ENCODE results near the gene CLTB.
A peak's percentile ranks its signal among the peaks of the same experiment; 100 is the strongest.

Gene CLTB

DNA sequence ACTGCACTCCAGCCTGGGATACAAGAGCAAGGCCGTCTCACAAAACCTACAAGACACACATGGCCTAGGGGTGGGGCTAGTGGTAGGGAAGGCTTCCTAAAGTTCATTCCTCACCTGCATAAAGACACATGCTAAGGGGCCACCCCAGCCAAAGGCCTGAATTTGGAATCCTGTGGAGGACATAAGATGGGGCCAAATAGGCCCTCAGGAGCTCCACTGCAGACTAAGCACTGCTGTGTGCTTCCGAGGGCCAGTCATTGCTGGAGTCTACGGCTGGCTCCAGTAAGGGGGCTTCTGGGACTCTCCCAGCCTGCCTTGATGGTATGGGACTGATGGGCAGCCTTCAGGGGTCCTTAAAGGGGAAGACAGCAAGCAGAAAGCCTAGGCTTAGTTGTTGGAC lies 33.6 kb downstream of the CLTB start:
- Histone ChIP-seq H3K36me3 (ENCODE audit: insufficient read depth, low read length) (peaks cover 12% of the 10 kb centered on the region; the same call in 1 of the 2 replicates), H3K79me2 (ENCODE audit: control insufficient read depth, insufficient read depth, low read length, unreplicated experiment) (peaks cover 25% of the 10 kb centered on the region), H3K4me3 (ENCODE audit: low read depth, low read length) (no peak overlapping the region), H3K4me1 (ENCODE audit: control insufficient read depth, insufficient read depth, low read length, unreplicated experiment) (peaks cover 15% of the 10 kb centered on the region), H2AFZ (ENCODE audit: low read length, unreplicated experiment) (no peak overlapping the region), H3K27ac (ENCODE audit: low read depth, low read length) (no peak overlapping the region), H3K27me3 (ENCODE audit: insufficient read depth, low read length) (no peaks in the 10 kb centered on the region)

GRCh38 chr5:176381979-176382378 lies 34.4 kb downstream of the CLTB start:
- Histone ChIP-seq H2AFZ (ENCODE audit: low read length, unreplicated experiment) (no peak overlapping the region), H3K4me1 (ENCODE audit: control insufficient read depth, insufficient read depth, low read length, unreplicated experiment) (peaks cover 10% of the 10 kb centered on the region), H3K4me3 (ENCODE audit: low read depth, low read length) (no peak overlapping the region), H3K27ac (ENCODE audit: low read depth, low read length) (no peak overlapping the region), H3K79me2 (ENCODE audit: control insufficient read depth, insufficient read depth, low read length, unreplicated experiment) (peaks cover 18% of the 10 kb centered on the region), H3K27me3 (ENCODE audit: insufficient read depth, low read length) (no peaks in the 10 kb centered on the region), H3K36me3 (ENCODE audit: insufficient read depth, low read length) (peaks cover 12% of the 10 kb centered on the region; the same call in 1 of the 2 replicates)

DNA sequence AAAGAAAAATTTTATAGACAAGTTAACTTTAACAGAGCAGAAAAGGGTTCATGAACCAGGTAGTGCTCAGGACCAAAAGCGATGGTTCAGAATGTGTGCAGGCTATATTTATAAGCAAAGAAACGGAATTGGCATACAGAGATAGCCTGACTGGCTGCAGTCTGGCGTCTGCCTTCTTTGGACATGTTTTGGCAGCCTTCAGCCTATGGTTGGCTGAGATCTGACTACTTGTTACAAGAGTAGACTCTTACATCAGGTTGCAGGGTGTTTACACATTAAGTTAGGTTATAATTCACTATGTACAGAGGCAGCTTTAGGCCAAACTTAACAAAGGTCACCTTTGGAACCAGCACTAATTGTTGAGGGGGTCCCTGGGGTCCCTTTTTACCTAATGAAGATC lies 34.9 kb downstream of the CLTB start:
- Histone ChIP-seq H3K4me1 (ENCODE audit: control insufficient read depth, insufficient read depth, low read length, unreplicated experiment) (peaks cover 5% of the 10 kb centered on the region), H3K79me2 (ENCODE audit: control insufficient read depth, insufficient read depth, low read length, unreplicated experiment) (peaks cover 12% of the 10 kb centered on the region), H3K36me3 (ENCODE audit: insufficient read depth, low read length) (peaks cover 12% of the 10 kb centered on the region; the same call in 1 of the 2 replicates), H2AFZ (ENCODE audit: low read length, unreplicated experiment) (no peak overlapping the region), H3K27ac (ENCODE audit: low read depth, low read length) (no peak overlapping the region), H3K4me3 (ENCODE audit: low read depth, low read length) (no peak overlapping the region), H3K27me3 (ENCODE audit: insufficient read depth, low read length) (no peaks in the 10 kb centered on the region)

DNA sequence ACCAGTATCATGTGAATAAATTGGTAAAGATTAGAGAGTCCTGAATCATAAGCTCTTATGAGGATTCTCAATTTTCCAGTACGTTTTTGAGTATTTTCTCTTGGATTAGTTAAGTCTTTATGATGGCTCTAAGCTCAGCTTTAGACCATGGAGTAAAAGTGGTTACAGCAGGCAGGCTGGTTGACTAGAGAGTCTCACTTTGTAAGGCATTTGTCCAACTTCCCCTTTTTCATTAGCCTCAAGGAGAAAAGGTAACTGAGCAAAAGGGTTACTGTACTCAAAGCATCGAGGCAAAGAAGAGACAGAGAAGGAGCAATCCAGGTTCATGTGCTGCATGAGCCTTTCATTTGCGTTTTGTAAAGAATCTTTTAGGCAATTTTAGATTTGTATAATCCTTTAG lies 36.5 kb downstream of the CLTB start:
- H3K4me3 ChIP-seq (ENCODE audit: low read depth, low read length), result no peak overlapping the region
- H3K36me3 ChIP-seq (ENCODE audit: insufficient read depth, low read length), result peaks cover 7% of the 10 kb centered on the region; the same call in 1 of the 2 replicates
- H3K27ac ChIP-seq (ENCODE audit: low read depth, low read length), result no peak overlapping the region
- H3K27me3 ChIP-seq (ENCODE audit: insufficient read depth, low read length), result no peaks in the 10 kb centered on the region
- H3K79me2 ChIP-seq (ENCODE audit: control insufficient read depth, insufficient read depth, low read length, unreplicated experiment), result no peaks in the 10 kb centered on the region
- no peaks in the 10 kb centered on the region for H3K4me1 ChIP-seq (ENCODE audit: control insufficient read depth, insufficient read depth, low read length, unreplicated experiment)
- H2AFZ ChIP-seq (ENCODE audit: low read length, unreplicated experiment), result no peak overlapping the region

GRCh38 chr5:176373100-176373818 lies 43.1 kb downstream of the CLTB start:
- Histone ChIP-seq H3K27me3 (ENCODE audit: insufficient read depth, low read length) (no peaks in the 10 kb centered on the region), H3K27ac (ENCODE audit: low read depth, low read length) (no peak overlapping the region), H3K36me3 (ENCODE audit: insufficient read depth, low read length) (peaks cover 9% of the 10 kb centered on the region; the same call in 1 of the 2 replicates), H2AFZ (ENCODE audit: low read length, unreplicated experiment) (no peak overlapping the region), H3K79me2 (ENCODE audit: control insufficient read depth, insufficient read depth, low read length, unreplicated experiment) (no peaks in the 10 kb centered on the region), H3K4me1 (ENCODE audit: control insufficient read depth, insufficient read depth, low read length, unreplicated experiment) (no peaks in the 10 kb centered on the region), H3K4me3 (ENCODE audit: low read depth, low read length) (no peak overlapping the region)

GRCh38 chr5:176371621-176372539 lies 44.5 kb downstream of the CLTB start:
- no peak overlapping the region for H2AFZ ChIP-seq (ENCODE audit: low read length, unreplicated experiment)
- H3K27me3 ChIP-seq (ENCODE audit: insufficient read depth, low read length), result no peaks in the 10 kb centered on the region
- peaks cover 5% of the 10 kb centered on the region for H3K79me2 ChIP-seq (ENCODE audit: control insufficient read depth, insufficient read depth, low read length, unreplicated experiment)
- no peak overlapping the region for H3K27ac ChIP-seq (ENCODE audit: low read depth, low read length)
- H3K4me1 ChIP-seq (ENCODE audit: control insufficient read depth, insufficient read depth, low read length, unreplicated experiment), result peaks cover 11% of the 10 kb centered on the region
- H3K4me3 ChIP-seq (ENCODE audit: low read depth, low read length), result no peak overlapping the region
- peaks cover 9% of the 10 kb centered on the region; the same call in 1 of the 2 replicates for H3K36me3 ChIP-seq (ENCODE audit: insufficient read depth, low read length)

DNA sequence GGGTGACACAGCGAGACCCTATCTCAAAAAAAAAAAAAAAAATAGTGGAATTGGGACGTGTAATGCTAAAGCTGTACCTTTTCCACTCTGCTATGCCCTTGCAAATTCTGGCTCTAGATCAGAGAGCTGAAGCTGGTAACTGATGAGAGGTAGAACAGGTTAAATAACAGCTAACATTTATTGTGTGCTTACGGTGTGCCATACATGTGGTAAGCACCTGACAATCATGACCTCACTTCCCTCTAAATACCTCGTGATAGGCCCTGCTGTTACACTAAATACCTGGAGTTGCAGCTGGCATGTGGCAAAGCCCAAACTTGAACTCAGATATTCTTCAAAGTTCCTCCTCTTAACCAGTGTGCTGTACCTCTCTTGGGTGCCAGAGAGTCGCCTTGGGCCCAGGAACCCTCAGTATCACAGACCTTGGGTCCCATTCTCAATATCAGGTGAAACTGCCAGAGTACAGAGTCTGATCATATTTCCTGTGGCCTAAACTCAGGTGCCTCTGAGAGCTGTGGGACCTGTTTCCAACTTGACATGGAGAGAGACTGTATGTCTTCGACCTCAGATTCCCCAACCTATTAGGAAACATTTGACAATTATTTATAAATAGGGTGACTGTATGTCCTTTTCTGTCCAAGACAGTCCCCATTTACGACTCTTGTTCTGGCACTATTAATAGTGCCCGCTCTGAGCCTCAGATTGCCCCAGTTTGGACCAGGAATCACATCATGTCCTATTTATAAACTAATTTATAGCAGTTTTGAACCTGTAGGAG lies 46.2 kb downstream of the CLTB start:
- peaks cover 9% of the 10 kb centered on the region; the same call in 1 of the 2 replicates for H3K36me3 ChIP-seq (ENCODE audit: insufficient read depth, low read length)
- H2AFZ ChIP-seq (ENCODE audit: low read length, unreplicated experiment), result no peak overlapping the region
- H3K27me3 ChIP-seq (ENCODE audit: insufficient read depth, low read length), result no peaks in the 10 kb centered on the region
- no peak overlapping the region for H3K4me3 ChIP-seq (ENCODE audit: low read depth, low read length)
- H3K79me2 ChIP-seq (ENCODE audit: control insufficient read depth, insufficient read depth, low read length, unreplicated experiment), result peaks cover 14% of the 10 kb centered on the region
- no peak overlapping the region for H3K27ac ChIP-seq (ENCODE audit: low read depth, low read length)
- peaks cover 11% of the 10 kb centered on the region for H3K4me1 ChIP-seq (ENCODE audit: control insufficient read depth, insufficient read depth, low read length, unreplicated experiment)

DNA sequence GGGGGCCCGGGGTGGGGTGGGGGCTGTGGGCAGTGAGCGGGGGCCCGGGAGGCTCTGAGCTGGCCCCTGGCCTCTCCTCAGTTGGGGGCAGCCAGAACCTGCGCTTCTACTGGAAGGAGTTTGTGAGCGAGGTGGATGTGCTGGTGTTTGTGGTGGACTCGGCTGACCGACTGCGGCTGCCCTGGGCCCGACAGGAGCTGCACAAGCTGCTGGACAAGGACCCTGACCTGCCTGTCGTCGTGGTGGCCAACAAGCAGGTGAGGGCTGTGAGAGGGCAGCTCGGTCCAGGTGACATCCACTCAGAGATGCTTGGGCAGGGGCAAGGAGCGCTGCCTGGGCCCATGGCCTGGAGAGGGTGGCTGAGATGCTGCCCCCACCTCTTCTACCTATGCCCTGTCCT lies 47.6 kb downstream of the CLTB start:
- H3K36me3 ChIP-seq (ENCODE audit: insufficient read depth, low read length), result peaks cover 5% of the 10 kb centered on the region; the same call in 1 of the 2 replicates

DNA sequence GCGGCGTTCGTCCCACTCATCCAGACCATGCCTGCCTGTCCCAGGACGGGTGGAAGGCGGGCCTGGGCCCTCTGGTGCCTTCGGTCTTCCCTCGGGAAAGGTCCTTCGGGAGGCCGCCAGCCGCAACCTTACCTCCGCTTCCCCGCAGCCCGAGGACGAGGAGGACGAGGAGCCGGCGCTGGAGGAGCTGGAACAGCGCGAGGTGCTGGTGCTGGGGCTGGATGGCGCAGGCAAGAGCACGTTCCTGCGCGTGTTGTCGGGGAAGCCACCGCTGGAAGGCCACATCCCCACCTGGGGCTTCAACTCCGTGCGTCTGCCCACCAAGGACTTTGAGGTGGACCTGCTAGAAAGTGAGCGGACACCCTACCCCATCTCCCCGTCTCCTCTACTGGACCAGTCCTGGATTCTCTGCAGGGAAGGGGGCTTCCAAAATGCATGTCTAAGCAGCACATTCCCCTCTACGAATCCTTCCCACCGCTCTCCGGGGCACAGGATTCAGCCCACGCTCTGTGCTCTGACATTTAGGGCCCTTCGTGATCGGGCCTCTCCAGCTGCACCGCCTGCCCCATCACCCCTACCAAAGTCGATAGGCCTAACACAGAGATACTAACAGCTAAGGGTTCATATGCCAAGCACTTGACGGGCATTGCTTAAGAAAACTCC lies 50.0 kb downstream of the CLTB start:
- Histone ChIP-seq H3K4me3 (ENCODE audit: low read depth, low read length) (peak overlapping the region; percentile 93), H3K36me3 (ENCODE audit: insufficient read depth, low read length) (peaks cover 5% of the 10 kb centered on the region; the same call in 1 of the 2 replicates), H2AFZ (ENCODE audit: low read length, unreplicated experiment) (peak overlapping the region; percentile 90), H3K27ac (ENCODE audit: low read depth, low read length) (no peak overlapping the region), H3K79me2 (ENCODE audit: control insufficient read depth, insufficient read depth, low read length, unreplicated experiment) (peaks cover 16% of the 10 kb centered on the region), H3K4me1 (ENCODE audit: control insufficient read depth, insufficient read depth, low read length, unreplicated experiment) (peaks cover 11% of the 10 kb centered on the region), H3K27me3 (ENCODE audit: insufficient read depth, low read length) (no peaks in the 10 kb centered on the region)

More for the DNA sequence above, 47.6 kb downstream of the CLTB start:
- H3K27me3 ChIP-seq (ENCODE audit: insufficient read depth, low read length), result no peaks in the 10 kb centered on the region
- H3K79me2 ChIP-seq (ENCODE audit: control insufficient read depth, insufficient read depth, low read length, unreplicated experiment), result peaks cover 14% of the 10 kb centered on the region
- peaks cover 11% of the 10 kb centered on the region for H3K4me1 ChIP-seq (ENCODE audit: control insufficient read depth, insufficient read depth, low read length, unreplicated experiment)
- no peak overlapping the region for H3K27ac ChIP-seq (ENCODE audit: low read depth, low read length)
- no peak overlapping the region for H3K4me3 ChIP-seq (ENCODE audit: low read depth, low read length)
- no peak overlapping the region for H2AFZ ChIP-seq (ENCODE audit: low read length, unreplicated experiment)

Data from ACC112 (cell line).